ENCODE results near the gene PHLPP1. TPM values are rescaled to one million over a fixed set of nuclear protein-coding genes. Genes with fewer than 3 reads are reported as not detected.

Gene PHLPP1
- total and polyA plus RNA-seq, 2 donors = 3.2 to 4.5 TPM

- Histone ChIP-seq H3K9me3 (ENCODE audit: control insufficient read depth in 2 of 2, insufficient read depth in 1 of 2, low read length in 1 of 2) (no peaks in the 10 kb centered on the region), H3K27me3 (ENCODE audit: control insufficient read depth in 2 of 2, insufficient read depth in 1 of 2, low read length in 1 of 2) (no peaks in the 10 kb centered on the region), H3K4me1 (ENCODE audit: control insufficient read depth in 2 of 2, insufficient read depth in 2 of 2, low read length in 2 of 2) (no peaks in the 10 kb centered on the region), H3K27ac (ENCODE audit: low read depth in 1 of 2, low read length in 1 of 2) (no peak overlapping the region), H3K36me3 (ENCODE audit: control insufficient read depth in 2 of 2, insufficient read depth in 2 of 2, low read length in 1 of 2) (no peaks in the 10 kb centered on the region), H3K4me3 (ENCODE audit: low read length in 2 of 2) (no peak overlapping the region)
- no peak for DNase-seq (ENCODE audit: low read depth in 6 of 9, low spot score in 9 of 9)
- WGBS = 93% methylated on average over 4 of the region's 4 CpGs
Measured at GRCh38 chr18:62847081-62847480, 131.7 kb downstream of the PHLPP1 start.

DNA sequence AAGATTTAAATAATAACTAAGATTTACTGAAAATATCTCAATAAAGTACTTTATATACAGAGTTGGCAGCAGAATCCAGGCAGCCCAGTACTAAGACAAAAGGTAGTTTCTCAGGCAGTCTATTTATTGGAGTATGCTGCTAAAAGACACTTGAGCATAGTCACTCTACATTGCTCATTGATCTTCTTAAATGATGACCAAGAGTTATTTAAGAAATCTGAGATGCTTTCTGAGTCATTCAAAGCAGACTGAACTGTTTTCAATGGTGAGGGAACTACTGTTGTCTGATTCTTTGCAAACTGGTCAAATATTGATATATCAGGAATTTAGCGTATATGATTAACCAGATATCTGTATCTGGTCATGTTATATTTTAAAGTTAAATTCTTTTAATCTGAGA, 133.6 kb downstream of the PHLPP1 start:
- Histone ChIP-seq H3K9me3 (ENCODE audit: control insufficient read depth in 2 of 2, insufficient read depth in 1 of 2, low read length in 1 of 2) (no peaks in the 10 kb centered on the region), H3K4me3 (ENCODE audit: low read length in 2 of 2) (no peak overlapping the region), H3K27me3 (ENCODE audit: control insufficient read depth in 2 of 2, insufficient read depth in 1 of 2, low read length in 1 of 2) (no peaks in the 10 kb centered on the region), H3K36me3 (ENCODE audit: control insufficient read depth in 2 of 2, insufficient read depth in 2 of 2, low read length in 1 of 2) (no peaks in the 10 kb centered on the region), H3K4me1 (ENCODE audit: control insufficient read depth in 2 of 2, insufficient read depth in 2 of 2, low read length in 2 of 2) (no peaks in the 10 kb centered on the region), H3K27ac (ENCODE audit: low read depth in 1 of 2, low read length in 1 of 2) (no peak overlapping the region)
- 99% methylated on average over 1 of the region's 1 CpG for WGBS
- DNase-seq (ENCODE audit: low read depth in 6 of 9, low spot score in 9 of 9) = no peak

DNA sequence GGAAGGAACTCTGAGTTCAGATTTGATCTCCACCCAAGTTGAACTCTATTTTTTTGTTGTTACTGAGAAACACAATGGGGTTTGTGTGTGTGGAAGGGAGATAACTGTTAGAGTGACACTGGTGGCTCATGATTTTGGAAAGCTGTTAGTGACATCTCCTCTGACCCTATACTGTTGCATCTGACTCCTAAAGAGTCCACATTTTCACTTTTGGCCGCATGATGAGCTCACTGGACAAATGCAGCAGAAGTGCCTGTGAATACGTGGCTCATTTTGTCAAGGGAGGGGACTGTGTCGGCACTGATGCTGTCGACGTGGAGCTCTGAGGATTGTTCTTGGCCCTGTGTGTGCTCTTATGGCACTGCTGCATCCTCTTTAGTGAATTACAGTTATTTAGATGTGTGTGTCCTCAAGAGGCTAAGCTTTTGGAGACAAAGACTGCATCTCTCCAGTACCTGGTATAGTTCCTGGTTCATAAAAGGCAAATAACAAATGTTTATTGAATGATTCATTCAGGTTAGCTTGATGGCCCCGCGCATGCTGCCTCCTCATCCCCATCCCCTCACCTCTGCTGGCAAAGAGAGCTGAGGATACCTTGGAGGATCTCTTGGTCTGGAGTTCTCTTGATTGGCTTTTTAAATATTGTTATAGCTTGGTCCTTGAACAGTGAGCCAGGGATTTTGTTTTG, 135.4 kb downstream of the PHLPP1 start:
- WGBS = 93% methylated on average over 7 of the region's 7 CpGs

GRCh38 chr18:62852851-62853250, 137.5 kb downstream of the PHLPP1 start:
- WGBS = 89% methylated on average over 2 of the region's 2 CpGs
- Histone ChIP-seq H3K27me3 (ENCODE audit: control insufficient read depth in 2 of 2, insufficient read depth in 1 of 2, low read length in 1 of 2) (no peaks in the 10 kb centered on the region), H3K36me3 (ENCODE audit: control insufficient read depth in 2 of 2, insufficient read depth in 2 of 2, low read length in 1 of 2) (no peaks in the 10 kb centered on the region), H3K4me1 (ENCODE audit: control insufficient read depth in 2 of 2, insufficient read depth in 2 of 2, low read length in 2 of 2) (no peaks in the 10 kb centered on the region), H3K9me3 (ENCODE audit: control insufficient read depth in 2 of 2, insufficient read depth in 1 of 2, low read length in 1 of 2) (no peaks in the 10 kb centered on the region), H3K27ac (ENCODE audit: low read depth in 1 of 2, low read length in 1 of 2) (no peak overlapping the region), H3K4me3 (ENCODE audit: low read length in 2 of 2) (no peak overlapping the region)
- DNase-seq (ENCODE audit: low read depth in 6 of 9, low spot score in 9 of 9) = no peak

More for the DNA sequence above, 135.4 kb downstream of the PHLPP1 start:
- DNase-seq (ENCODE audit: low read depth in 6 of 9, low spot score in 9 of 9) = no peak
- H3K36me3 ChIP-seq (ENCODE audit: control insufficient read depth in 2 of 2, insufficient read depth in 2 of 2, low read length in 1 of 2) = no peaks in the 10 kb centered on the region
- no peaks in the 10 kb centered on the region for H3K9me3 ChIP-seq (ENCODE audit: control insufficient read depth in 2 of 2, insufficient read depth in 1 of 2, low read length in 1 of 2)
- no peak overlapping the region for H3K27ac ChIP-seq (ENCODE audit: low read depth in 1 of 2, low read length in 1 of 2)
- H3K27me3 ChIP-seq (ENCODE audit: control insufficient read depth in 2 of 2, insufficient read depth in 1 of 2, low read length in 1 of 2) = no peaks in the 10 kb centered on the region
- H3K4me3 ChIP-seq (ENCODE audit: low read length in 2 of 2) = no peak overlapping the region
- H3K4me1 ChIP-seq (ENCODE audit: control insufficient read depth in 2 of 2, insufficient read depth in 2 of 2, low read length in 2 of 2) = no peaks in the 10 kb centered on the region

DNA sequence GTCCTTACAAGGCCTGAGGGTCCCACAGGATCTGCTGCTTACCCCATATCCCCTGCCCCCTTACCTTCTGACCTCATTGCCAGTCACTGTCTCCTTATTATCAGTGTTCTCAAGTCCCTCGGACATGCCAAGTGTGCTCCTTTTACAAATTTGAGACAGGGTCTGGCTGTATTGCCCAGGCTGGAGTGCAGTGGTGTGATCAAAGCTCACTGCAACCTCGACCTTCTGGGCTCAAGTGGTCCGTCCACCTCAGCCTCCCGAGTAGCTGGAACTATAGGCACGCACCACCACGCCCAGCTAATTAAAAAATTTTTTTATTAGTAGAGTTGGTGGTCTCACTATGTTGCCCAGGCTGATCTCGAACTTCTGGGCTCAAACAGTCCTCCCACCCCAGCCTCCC, 141.0 kb downstream of the PHLPP1 start:
- no peaks in the 10 kb centered on the region for H3K9me3 ChIP-seq (ENCODE audit: control insufficient read depth in 2 of 2, insufficient read depth in 1 of 2, low read length in 1 of 2)
- H3K36me3 ChIP-seq (ENCODE audit: control insufficient read depth in 2 of 2, insufficient read depth in 2 of 2, low read length in 1 of 2) = no peaks in the 10 kb centered on the region
- no peak overlapping the region for H3K27ac ChIP-seq (ENCODE audit: low read depth in 1 of 2, low read length in 1 of 2)
- 98% methylated on average over 7 of the region's 7 CpGs for WGBS
- H3K4me1 ChIP-seq (ENCODE audit: control insufficient read depth in 2 of 2, insufficient read depth in 2 of 2, low read length in 2 of 2) = no peaks in the 10 kb centered on the region
- no peak overlapping the region for H3K4me3 ChIP-seq (ENCODE audit: low read length in 2 of 2)
- no peak for DNase-seq (ENCODE audit: low read depth in 6 of 9, low spot score in 9 of 9)
- no peaks in the 10 kb centered on the region for H3K27me3 ChIP-seq (ENCODE audit: control insufficient read depth in 2 of 2, insufficient read depth in 1 of 2, low read length in 1 of 2)

DNA sequence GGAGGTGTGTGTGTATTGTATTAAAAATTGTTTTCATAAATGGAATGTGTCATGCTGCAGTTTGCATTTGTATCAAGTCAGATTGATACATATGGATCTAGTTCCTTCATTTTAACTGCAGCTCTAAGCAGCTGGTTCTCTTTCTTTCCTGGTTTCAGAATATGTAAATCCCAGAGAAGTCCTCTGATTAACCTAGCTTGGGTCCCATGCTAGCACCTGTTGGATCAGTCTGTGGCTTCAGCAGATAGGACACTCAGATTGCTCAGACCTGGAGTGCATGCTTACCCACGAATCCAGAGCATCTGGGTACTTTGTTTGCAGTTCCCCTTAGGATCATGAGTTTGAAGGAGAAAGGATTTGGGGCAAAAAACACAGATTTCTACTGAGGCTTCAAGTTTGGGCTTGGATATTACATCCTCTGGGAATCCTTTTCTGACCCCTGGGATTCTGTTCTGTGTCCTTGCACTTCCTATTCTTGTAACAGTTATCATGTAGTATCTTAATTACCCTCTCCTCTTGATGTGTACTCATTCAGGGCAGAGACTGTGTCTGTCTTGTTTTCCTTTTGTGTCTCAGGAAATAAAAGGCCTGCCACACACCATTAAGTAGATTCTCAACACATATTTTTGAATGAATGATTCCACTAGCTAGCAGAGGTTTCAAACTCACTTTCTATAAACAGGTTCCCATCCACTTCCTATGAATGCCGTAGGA, 142.1 kb downstream of the PHLPP1 start:
- Histone ChIP-seq H3K27me3 (ENCODE audit: control insufficient read depth in 2 of 2, insufficient read depth in 1 of 2, low read length in 1 of 2) (no peaks in the 10 kb centered on the region), H3K4me1 (ENCODE audit: control insufficient read depth in 2 of 2, insufficient read depth in 2 of 2, low read length in 2 of 2) (no peaks in the 10 kb centered on the region), H3K9me3 (ENCODE audit: control insufficient read depth in 2 of 2, insufficient read depth in 1 of 2, low read length in 1 of 2) (no peaks in the 10 kb centered on the region), H3K27ac (ENCODE audit: low read depth in 1 of 2, low read length in 1 of 2) (no peak overlapping the region), H3K36me3 (ENCODE audit: control insufficient read depth in 2 of 2, insufficient read depth in 2 of 2, low read length in 1 of 2) (no peaks in the 10 kb centered on the region), H3K4me3 (ENCODE audit: low read length in 2 of 2) (no peak overlapping the region)
- DNase-seq (ENCODE audit: low read depth in 6 of 9, low spot score in 9 of 9) = no peak
- 92% methylated on average over 2 of the region's 2 CpGs for WGBS

DNA sequence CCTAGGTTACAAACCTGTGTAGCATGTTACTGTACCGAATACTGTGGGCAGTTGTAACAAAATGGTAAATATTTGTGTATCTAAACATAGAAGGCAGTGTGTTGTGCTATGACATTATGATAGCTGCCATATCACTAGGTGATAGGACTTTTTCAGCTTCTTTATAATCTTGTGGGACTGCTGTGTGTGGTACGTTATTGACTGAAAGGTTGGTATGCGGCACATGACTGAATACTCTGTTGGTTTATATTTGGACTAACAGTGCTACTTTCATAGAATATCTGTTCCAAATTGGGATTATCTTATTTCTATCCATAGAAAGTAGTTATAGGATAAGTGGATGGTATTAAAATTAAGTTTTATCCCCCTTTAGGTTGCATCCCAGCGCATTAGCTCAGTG, 144.7 kb downstream of the PHLPP1 start:
- Histone ChIP-seq H3K36me3 (ENCODE audit: control insufficient read depth in 2 of 2, insufficient read depth in 2 of 2, low read length in 1 of 2) (no peaks in the 10 kb centered on the region), H3K27ac (ENCODE audit: low read depth in 1 of 2, low read length in 1 of 2) (no peak overlapping the region), H3K4me3 (ENCODE audit: low read length in 2 of 2) (no peak overlapping the region), H3K9me3 (ENCODE audit: control insufficient read depth in 2 of 2, insufficient read depth in 1 of 2, low read length in 1 of 2) (no peaks in the 10 kb centered on the region), H3K27me3 (ENCODE audit: control insufficient read depth in 2 of 2, insufficient read depth in 1 of 2, low read length in 1 of 2) (no peaks in the 10 kb centered on the region), H3K4me1 (ENCODE audit: control insufficient read depth in 2 of 2, insufficient read depth in 2 of 2, low read length in 2 of 2) (no peaks in the 10 kb centered on the region)
- WGBS = 94% methylated on average over 4 of the region's 4 CpGs
- DNase-seq (ENCODE audit: low read depth in 6 of 9, low spot score in 9 of 9) = no peak

GRCh38 chr18:62862466-62862865, 147.1 kb downstream of the PHLPP1 start:
- no peaks in the 10 kb centered on the region for H3K36me3 ChIP-seq (ENCODE audit: control insufficient read depth in 2 of 2, insufficient read depth in 2 of 2, low read length in 1 of 2)
- H3K27ac ChIP-seq (ENCODE audit: low read depth in 1 of 2, low read length in 1 of 2) = no peak overlapping the region
- H3K27me3 ChIP-seq (ENCODE audit: control insufficient read depth in 2 of 2, insufficient read depth in 1 of 2, low read length in 1 of 2) = no peaks in the 10 kb centered on the region
- H3K9me3 ChIP-seq (ENCODE audit: control insufficient read depth in 2 of 2, insufficient read depth in 1 of 2, low read length in 1 of 2) = no peaks in the 10 kb centered on the region
- whole genome bisulfite sequencing = 58% methylated on average over 2 of the region's 2 CpGs
- DNase-seq (ENCODE audit: low read depth in 6 of 9, low spot score in 9 of 9) = no peak
- no peak overlapping the region for H3K4me3 ChIP-seq (ENCODE audit: low read length in 2 of 2)
- no peaks in the 10 kb centered on the region for H3K4me1 ChIP-seq (ENCODE audit: control insufficient read depth in 2 of 2, insufficient read depth in 2 of 2, low read length in 2 of 2)

DNA sequence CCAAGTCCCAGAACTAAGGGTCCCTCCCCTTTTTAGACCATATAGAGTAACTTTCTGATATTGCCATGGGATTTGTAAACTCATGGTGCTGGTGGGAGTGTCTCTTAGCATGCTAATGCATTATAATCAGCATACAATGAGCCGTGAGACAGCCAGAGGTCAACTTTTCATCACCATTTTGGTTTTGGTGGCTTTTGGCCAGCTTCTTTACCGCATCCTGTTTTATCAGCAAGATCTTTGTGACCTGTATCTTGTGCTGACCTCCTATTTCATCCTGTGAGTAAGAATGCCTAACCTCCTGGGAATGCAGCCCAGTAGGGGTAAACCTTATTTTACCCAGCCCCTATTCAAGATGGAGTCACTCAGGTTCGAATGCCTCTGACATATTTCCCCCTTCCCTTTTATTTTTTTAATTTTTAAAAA, 148.2 kb downstream of the PHLPP1 start:
- no peaks in the 10 kb centered on the region for H3K4me1 ChIP-seq (ENCODE audit: control insufficient read depth in 2 of 2, insufficient read depth in 2 of 2, low read length in 2 of 2)
- no peak overlapping the region for H3K4me3 ChIP-seq (ENCODE audit: low read length in 2 of 2)
- DNase-seq (ENCODE audit: low read depth in 6 of 9, low spot score in 9 of 9) = no peak
- no peaks in the 10 kb centered on the region for H3K36me3 ChIP-seq (ENCODE audit: control insufficient read depth in 2 of 2, insufficient read depth in 2 of 2, low read length in 1 of 2)
- no peak overlapping the region for H3K27ac ChIP-seq (ENCODE audit: low read depth in 1 of 2, low read length in 1 of 2)
- H3K9me3 ChIP-seq (ENCODE audit: control insufficient read depth in 2 of 2, insufficient read depth in 1 of 2, low read length in 1 of 2) = no peaks in the 10 kb centered on the region
- no peaks in the 10 kb centered on the region for H3K27me3 ChIP-seq (ENCODE audit: control insufficient read depth in 2 of 2, insufficient read depth in 1 of 2, low read length in 1 of 2)
- 97% methylated on average over 3 of the region's 3 CpGs for WGBS
